Measurements from ENCODE around the gene GIPC3.

Gene GIPC3

GRCh38 chr19:3606690-3607289 is 21.5 kb downstream of the GIPC3 start, which contains the start of gene TBXA2R:
TSS of gene TBXA2R (minus strand) at chr19:3606875. CDS start at chr19:3600634, 6,241 bp downstream.
- no peak for DNase-seq

DNA sequence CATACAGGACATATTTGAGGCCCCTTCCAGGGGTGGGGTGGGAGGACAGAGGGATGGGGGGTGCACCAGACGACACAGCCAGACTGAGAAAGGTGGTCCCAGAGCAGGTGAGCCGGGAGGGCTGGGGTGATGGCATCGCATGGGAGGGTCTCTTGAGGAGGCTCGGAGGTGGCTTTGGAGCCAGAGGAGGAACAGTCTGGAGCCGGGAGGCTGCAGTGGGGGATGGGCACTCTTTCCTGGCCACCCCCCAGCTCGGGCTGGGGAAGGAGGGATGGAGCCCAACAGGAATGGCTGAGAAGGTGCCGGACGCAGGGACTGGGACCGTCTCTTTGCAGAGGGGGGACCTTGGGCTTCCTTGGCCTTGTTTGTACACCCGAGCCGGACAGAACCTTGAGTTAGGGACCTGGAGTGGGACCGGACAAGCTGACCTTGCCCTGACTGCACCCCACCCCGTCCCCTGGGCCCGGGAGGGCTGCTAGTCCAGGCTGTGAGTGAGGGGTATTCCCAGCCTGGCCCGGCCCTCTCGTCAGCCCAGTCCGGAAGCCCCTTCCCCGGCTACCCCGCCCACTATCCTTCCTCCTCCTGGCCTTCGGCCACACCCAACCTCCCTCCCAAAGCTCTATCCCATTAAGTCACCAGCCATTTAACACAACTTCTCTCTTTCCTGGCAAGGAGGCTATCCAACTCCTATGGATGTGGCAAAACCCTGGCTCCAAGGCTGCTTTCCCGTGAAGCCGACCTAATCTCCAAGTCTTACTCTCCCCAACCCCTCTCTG is 22.2 kb downstream of the GIPC3 start:
- DNase-seq = no peak

DNA sequence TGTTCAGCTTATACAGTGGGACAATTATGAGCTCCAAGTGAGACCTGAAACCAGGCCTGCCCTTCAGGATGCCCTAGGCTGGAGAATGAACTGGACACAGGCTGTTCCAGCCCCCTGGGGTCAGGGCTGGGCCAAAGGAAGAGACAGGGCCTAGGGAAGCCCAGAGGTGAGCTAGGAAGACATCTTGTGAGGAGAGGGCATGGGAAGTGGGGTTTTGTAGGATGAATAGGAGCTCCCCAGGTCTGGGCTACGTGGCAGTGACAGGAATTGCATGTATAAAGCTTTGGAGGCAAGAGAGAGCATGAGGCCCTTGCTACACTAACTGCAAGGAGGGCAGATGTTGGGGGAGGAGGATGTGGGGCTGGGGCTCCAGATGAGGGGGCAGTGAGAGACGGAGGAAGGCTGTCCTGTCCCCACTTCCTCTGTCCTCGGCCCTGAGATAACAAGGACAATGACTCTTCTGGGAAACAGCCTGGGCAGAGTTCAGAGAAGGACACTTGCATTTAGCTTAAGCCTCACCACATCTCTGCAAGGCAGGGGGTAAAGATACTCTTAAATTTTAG is 22.9 kb downstream of the GIPC3 start:
- DNase-seq = no peak

GRCh38 chr19:3608750-3609322 is 23.6 kb downstream of the GIPC3 start:
- DNase-seq = no peak

DNA sequence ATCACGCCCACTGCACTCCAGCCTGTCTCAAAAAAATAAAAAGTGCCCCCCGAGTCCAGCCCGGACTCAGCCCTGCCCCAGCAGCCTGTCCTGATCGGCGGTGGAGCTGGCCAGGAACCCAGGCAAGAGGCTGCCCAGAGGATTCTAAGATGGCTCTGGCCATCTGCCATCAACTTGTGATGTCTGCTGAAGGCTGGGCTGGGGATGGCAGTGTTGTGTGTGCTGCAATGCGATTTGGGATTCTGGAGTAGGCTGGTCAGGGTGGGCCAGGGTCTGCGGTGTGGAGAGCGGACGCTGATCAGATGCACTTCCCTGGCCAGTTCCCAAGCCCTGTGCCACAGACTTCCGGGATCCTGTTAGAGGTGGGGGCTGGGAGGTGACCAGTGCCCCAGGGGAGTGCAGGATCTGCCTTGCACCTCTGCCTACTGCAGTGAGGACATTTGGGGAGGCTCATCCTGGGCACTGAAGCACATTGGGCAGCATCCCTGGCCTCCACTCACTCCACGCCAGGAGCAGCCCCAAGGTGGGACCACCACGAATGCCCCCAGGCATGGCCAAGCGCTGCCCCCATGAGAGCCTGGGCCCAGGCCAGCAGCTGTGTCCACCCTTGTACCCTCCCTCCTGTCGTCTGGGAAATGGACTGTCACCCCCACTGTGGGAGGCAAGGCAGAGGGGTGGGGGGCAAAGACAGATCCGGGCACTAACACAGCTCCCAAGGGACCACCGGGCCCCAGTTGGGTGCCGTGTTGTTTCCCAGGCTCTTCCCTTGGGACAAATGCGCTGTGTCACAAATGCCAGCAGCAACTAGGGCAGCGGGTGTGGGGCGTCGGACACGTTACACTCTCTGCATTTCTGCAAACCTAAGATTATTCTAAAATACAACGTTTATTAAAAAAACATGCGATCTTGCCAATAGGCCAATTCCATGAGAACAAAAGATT is 24.8 kb downstream of the GIPC3 start:
- no peak for DNase-seq

DNA sequence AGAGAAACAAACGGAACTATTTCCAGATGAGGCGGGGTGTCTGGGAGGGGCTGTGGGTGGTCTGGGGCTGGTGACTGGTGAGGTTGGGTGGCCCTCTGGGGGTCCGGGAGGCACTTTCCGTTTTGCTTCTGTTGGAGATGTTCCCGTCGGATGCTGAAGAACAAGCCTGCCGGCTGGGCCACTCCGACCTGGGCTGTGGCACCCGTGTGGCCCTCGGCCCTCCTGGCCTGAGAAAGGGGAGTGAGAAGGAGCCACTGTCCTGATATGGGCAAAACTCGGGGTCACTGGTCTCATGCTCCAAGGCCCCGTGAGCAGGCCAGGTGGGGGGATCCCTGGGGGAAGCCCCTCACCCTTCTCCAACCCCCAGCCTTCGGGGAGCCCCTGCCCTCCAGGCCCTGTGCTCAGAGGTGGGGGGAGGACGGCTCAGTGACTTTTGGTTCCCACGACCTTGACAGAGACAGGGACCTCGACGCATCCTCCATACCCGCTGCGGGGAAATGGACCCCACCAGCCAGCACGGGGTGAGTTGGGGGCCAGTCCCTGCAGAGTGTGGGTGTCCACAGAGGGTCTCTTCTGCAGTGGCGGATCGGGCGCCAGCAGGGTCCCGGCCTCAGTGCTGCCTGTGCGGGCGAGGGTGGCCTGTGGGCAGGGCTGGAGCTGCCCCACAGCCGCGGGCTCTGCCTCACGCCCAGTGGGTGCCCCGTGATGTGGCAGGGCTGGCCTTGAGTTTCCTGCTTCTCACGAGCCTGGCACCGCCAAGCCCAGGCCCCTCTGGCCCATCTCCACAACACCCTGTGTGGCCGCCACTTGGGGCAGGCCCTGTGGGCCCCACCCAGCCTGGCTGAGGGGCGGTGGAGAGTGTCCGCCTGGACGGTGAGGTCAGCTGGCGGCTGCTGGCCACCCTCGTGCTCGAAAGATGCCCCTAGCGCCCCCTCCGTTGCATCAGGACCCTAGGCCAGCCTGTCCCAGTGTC is 25.8 kb downstream of the GIPC3 start:
- no peak for DNase-seq

GRCh38 chr19:3611841-3612240 is 26.6 kb downstream of the GIPC3 start:
- DNase-seq = no peak

DNA sequence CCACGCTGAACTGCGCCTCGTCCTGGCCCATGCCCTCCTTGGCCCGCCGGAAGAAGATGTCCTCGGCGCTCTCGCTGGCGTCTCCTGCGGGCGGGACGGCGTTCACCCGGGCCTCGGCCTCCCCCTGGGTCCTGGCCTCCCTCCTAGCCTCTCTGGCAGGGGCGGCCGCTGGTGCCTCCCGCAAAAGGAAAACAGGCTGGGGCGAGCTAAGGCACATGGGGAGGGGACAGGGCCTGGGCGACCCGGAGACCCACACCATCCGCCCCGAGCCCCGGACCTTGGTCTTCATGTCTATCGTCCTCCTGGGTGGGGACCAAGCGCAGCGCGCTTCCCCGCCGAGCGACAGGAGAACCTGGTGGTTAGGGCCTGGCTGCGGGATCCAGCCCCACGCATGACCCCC is 27.1 kb downstream of the GIPC3 start:
- DNase-seq = no peak

DNA sequence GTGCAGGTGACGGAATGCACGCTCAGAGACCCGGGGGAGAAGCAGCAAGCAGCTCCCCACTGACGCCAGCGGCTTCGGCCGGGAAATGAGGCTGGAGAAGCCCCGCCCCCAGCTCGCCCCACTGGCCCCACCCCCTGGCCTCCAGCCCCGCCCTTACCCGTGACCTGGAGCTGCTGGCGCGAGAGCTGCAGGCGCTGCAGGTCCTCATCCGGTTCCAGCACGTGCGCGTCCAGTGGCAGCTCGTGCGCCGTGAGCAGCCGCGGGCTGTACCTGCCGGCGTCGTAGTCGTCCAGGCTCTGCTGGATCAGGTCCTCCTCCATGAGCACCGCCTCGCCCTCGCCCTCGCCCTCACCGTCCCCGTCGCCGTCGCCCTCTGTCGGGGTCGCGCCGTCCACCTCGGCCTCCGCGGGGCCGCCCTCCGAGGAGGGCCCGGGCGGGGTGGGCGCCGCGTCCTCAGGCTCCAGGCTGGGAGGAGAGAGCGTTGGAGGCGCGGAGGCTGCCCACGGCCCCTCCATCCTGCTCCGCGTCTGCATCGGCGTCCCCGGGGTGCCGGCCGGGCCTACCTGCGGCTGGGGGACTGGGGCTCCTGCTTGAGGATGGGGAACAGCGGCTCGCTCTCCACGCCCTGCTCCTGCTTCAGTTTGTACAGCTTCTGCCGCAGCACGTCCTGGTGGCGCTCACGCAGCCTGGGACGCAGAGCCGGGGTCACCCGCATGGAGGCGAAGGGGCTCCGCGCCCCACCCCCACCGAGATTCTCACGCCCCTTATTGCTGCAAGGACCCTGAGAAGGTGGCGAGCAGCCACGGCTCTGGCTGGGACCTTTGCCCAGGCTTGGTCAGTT is 27.8 kb downstream of the GIPC3 start:
- no peak for DNase-seq

DNA sequence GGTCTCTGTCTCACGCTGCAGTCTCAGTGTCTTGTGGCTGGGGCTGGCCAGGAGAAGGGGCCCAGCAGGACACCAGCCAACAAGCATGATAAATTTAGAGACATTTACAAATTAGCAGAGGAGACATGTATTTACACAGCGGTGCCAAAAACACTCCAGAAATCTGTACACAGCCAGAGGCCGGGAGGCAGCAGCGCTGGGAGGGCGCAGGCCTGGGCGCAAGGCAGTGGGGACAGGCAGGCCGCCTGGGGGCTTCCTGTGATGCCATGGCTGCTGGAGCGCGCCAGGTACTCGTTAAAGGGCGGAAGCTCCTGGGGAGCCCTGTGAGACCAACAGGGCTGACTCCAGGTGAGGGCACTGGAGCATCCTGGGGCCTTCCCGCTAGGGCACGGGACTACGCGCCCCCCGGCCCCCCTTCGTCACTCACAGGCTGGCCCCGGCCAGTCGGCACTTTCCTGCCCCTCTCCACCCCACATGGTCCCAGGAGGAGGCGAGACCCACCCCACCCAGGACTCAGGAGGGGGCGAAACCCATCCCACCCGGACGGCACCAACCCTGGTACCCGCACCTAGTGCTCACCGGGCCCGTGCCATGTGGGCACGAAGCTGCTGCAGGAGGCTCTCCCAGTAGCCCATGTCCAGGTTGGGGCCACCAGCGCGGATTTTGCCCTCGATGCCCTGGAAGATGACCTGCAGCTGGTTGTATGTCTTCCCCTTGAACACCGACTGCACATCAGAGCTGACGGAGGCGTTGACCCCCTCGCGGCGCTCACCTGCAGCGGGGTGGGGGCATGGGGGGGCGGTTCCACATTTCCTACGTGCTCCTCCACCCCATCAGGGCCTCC is 28.8 kb downstream of the GIPC3 start:
- no peak for DNase-seq

DNA sequence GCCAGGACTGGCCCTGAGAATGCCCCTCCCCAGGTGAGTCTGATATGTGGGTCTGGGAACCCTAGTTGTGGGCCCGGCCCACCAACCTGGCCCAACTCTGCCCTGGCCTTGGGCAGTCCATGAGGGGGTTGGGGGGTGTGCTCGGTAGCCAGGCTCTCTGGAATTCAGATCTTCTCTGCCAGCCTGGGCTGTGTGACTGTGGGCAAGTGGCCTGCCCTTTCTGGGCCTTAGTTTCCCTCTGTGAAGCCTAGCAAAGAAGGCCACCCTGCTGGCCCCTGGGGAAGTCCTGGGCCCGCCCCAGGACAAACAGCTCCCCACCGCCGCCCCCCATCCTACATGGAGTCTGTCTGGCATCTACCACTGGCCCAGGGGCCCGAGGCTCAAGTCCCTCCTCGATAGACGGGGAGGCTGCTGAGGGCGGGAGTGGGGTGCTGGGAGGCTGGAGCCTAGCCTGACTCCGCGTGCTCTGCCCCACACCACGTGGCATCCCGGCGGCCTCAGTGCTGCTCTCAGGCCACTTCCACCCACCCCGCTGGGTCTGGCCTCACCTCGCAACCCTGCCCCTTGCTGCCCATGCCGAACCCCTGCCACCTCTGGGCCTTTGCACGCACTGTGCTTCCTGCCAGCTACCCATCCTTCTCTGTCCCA is 29.7 kb downstream of the GIPC3 start:
- no peak for DNase-seq

GRCh38 chr19:3615524-3616135 is 30.4 kb downstream of the GIPC3 start:
- no peak for DNase-seq

DNA sequence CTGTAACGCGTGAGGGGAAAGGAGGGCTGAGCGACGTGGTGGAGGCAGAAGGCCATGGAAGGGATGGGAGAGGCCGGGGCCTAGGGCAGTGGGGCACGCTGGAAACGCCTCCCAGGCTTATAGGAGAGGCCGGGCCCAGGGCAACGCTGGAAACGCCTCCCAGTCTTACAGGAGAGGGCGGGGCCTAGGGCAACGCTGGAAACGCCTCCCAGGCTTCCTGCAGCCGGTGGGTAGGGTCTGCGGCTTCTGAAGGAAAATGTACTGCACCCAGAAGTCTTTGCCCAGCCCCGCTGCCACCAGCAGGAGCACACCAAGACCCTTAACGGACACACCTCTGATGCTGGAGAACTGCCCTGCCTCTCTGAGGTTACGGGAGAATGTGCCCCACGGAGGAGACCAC is 32.2 kb downstream of the GIPC3 start:
- DNase-seq = no peak

DNA sequence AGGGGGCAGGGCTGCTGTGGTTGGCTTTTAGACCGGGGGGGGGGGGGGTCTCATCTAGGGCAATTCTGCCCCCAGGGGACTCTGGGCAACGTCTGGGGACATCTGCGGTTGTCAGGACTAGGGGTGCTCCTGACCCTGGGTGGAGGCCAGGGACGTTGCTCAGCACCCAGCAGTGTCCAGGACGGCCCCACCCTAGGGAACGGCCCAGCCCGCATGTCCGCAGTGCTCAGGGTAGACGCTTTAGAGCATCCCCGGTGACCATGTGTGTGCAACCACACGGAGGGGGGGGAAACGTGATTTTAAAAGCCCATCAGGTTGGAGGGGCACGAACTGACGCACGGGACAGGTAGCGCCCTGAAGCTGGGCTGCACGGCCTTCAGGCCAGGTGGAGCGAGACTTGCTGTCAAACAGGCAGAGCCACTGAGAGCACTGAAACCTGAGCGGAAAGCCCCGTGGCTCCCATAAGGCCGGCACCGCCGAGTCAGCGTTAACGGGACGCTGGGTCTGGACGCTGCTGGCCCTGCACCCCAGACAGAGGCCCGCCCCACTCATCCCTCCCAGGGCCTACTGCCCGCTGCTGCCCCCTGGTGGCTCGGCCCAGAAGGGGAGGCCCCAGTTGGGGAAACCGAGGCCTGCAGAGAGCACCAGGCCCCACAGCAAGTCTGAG is 33.0 kb downstream of the GIPC3 start:
- DNase-seq = no peak

DNA sequence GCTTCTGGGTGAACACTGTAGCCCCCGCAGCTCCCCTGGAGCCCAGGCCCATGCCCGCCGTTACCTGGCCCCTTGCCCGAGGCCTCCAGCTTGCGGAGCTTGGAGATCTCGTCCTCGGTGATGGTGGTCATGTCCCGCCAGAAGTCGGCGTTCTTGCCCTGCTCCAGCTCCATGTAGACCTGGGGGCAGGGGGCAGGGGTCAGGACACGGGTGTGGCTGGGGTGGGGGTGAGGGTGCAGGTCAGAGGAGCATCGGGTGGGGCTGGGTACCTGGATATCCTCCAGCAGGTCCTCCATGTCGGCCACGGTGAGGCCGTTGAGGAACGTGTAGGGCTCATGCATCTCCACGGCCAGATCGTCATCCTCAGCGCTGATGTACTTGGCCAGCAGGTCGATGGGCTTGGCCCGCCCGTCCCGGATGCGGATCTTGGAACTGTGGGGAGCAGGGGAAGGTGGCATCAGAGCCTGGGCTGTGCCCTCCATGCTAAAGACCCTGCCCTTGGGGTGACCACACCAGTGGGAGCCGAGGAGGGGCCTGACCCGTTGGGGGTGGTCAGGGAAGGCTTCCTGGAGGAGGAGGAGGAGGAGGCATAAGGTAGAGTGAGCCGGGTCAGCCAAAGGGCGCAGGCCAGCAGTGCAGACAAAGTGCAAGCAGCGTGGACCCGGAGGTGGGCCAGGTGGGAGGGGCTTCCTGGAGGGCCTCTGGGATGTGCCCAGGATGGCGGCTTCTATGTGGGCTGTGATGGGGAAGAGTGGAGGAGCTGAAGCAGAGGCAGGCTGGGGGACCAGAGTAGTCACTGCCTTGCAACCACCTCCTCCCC is 33.7 kb downstream of the GIPC3 start:
- no peak for DNase-seq

DNA sequence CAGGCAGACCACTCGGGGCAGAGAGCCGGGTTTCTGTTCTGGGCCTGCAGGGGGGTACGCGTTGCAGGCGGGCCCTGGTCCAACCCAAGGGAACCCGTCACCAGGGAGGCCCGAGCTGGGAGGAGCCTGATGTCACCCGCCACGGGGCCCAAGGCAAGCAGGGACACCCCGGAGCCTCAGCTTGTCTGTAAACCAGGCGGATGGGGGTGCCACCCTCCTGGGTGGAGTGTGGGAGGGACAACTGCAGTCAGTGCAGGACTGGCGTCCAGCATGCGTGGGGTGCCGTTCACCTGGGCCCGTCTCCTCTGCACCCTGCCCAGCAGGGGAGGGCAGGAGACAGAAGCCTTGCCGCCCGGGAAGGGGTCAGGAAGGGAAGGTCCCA is 34.3 kb downstream of the GIPC3 start:
- DNase-seq = no peak

- no peak for DNase-seq
Measured at GRCh38 chr19:3620145-3620816, 35.0 kb downstream of the GIPC3 start.
